ENCODE results near the gene ZNF726.
"Not testable (repeated sequence)": the region's sequence is repeated elsewhere in the genome, so short reads cannot be mapped to it uniquely, and the experiment has no call there.

ZNF726 gene

GRCh38 chr19:23925285-23925684 is 10.6 kb downstream of the ZNF726 start:
- TF ChIP-seq, protein P1, sequence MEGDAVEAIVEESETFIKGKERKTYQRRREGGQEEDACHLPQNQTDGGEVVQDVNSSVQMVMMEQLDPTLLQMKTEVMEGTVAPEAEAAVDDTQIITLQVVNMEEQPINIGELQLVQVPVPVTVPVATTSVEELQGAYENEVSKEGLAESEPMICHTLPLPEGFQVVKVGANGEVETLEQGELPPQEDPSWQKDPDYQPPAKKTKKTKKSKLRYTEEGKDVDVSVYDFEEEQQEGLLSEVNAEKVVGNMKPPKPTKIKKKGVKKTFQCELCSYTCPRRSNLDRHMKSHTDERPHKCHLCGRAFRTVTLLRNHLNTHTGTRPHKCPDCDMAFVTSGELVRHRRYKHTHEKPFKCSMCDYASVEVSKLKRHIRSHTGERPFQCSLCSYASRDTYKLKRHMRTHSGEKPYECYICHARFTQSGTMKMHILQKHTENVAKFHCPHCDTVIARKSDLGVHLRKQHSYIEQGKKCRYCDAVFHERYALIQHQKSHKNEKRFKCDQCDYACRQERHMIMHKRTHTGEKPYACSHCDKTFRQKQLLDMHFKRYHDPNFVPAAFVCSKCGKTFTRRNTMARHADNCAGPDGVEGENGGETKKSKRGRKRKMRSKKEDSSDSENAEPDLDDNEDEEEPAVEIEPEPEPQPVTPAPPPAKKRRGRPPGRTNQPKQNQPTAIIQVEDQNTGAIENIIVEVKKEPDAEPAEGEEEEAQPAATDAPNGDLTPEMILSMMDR (conservative IDR thresholded peaks at IDR 0.05; ENCODE audit: low read depth) = no peak
- CTCF ChIA-PET = no interaction called here
- POLR2A ChIA-PET (ENCODE audit: low non-redundant PET) = no interaction called here
- H3K27ac ChIP-seq = no peak overlapping the region
- no peak for DNase-seq (ENCODE audit: low spot score)

DNA sequence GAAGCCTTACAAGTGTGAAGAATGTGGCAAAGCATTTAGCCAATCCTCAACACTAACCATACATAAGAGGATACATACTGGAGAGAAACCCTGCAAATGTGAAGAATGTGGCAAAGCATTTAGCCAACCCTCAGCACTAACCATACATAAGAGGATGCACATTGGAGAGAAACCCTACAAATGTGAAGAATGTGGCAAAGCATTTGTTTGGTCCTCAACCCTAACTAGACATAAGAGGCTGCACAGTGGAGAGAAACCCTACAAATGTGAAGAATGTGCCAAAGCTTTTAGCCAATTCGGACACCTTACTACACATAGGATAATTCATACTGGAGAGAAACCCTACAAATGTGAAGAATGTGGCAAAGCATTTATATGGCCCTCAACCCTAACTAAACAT is 18.2 kb downstream of the ZNF726 start:
- no peak for DNase-seq (ENCODE audit: low spot score)
- TF ChIP-seq, protein P1 (conservative IDR thresholded peaks at IDR 0.05; ENCODE audit: low read depth) = no peak
- ChIA-PET POLR2A (ENCODE audit: low non-redundant PET) (no interaction called here), CTCF (no interaction called here)
- H3K27ac ChIP-seq = no peak overlapping the region

GRCh38 chr19:23937031-23937430 is 22.3 kb downstream of the ZNF726 start:
- CTCF ChIA-PET; H3K27ac ChIP-seq; POLR2A ChIA-PET (ENCODE audit: low non-redundant PET); DNase-seq (ENCODE audit: low spot score): not testable (repeated sequence)

GRCh38 chr19:23943411-23943810 is 28.7 kb downstream of the ZNF726 start:
- TF ChIP-seq, protein P1 (conservative IDR thresholded peaks at IDR 0.05; ENCODE audit: low read depth) = no peak
- ChIA-PET POLR2A (ENCODE audit: low non-redundant PET) (no interaction called here), CTCF (no interaction called here)
- DNase-seq (ENCODE audit: low spot score) = no peak
- H3K27ac ChIP-seq = no peak overlapping the region

- H3K27ac ChIP-seq = no peak overlapping the region
- ChIA-PET CTCF (no interaction called here), POLR2A (ENCODE audit: low non-redundant PET) (no interaction called here)
- TF ChIP-seq, protein P1 (conservative IDR thresholded peaks at IDR 0.05; ENCODE audit: low read depth) = no peak
- DNase-seq (ENCODE audit: low spot score) = no peak
Measured at GRCh38 chr19:23946569-23946968, 31.9 kb downstream of the ZNF726 start.

GRCh38 chr19:23949611-23950010 is 34.9 kb downstream of the ZNF726 start:
- TF ChIP-seq, protein P1 (conservative IDR thresholded peaks at IDR 0.05; ENCODE audit: low read depth) = no peak
- no peak for DNase-seq (ENCODE audit: low spot score)
- no peak overlapping the region for H3K27ac ChIP-seq
- POLR2A ChIA-PET (ENCODE audit: low non-redundant PET) = no interaction called here
- CTCF ChIA-PET = no interaction called here

- H3K27ac ChIP-seq = no peak overlapping the region
- TF ChIP-seq, protein P1 (conservative IDR thresholded peaks at IDR 0.05; ENCODE audit: low read depth) = no peak
- DNase-seq (ENCODE audit: low spot score) = no peak
- ChIA-PET CTCF (no interaction called here), POLR2A (ENCODE audit: low non-redundant PET) (interaction anchor here (0.5 kb wide), 1 partner anchor 134 kb away, joined by 6 read pairs; no protein-coding TSS in a partner anchor)
Measured at GRCh38 chr19:23956051-23956450, 41.4 kb downstream of the ZNF726 start.

Measured in RWPE1 (cell line).